Measurements from ENCODE around the gene HBZ. TPM values are rescaled to one million over a fixed set of nuclear protein-coding genes. Genes with fewer than 3 reads are reported as not detected.
"Not testable (repeated sequence)": the region's sequence is repeated elsewhere in the genome, so short reads cannot be mapped to it uniquely, and the experiment has no call there.

Gene HBZ
- total RNA-seq, 1 donor from 2014 or later: not detected

DNA sequence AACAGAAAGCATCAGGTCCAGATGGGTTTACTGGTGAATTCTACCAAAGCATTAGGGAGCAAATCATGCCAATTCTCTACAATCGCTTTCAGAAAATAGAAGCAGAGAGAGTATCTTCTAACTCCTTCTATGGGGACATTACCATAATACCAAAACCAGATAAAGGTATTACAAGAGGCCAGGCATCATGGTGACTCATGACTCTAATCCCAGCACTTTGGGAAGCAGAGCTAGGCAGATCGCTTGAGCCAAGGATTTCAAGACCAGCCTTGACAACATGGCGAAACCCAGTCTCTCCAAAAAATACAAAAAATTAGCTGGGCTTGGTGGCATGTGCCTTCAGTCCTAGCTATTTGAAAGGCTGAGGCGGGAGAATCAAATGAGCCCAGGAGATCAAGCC lies 50.8 kb downstream of the HBZ start:
- Histone ChIP-seq H3K4me1 (no peaks in the 10 kb centered on the region), H3K4me3 (no peak overlapping the region), H3K9me3 (no peaks in the 10 kb centered on the region), H3K27me3 (no peaks in the 10 kb centered on the region), H3K36me3 (peaks cover 4 to 79% of the 10 kb centered on the region in 2 donors), H3K27ac (no peak overlapping the region)
- TF ChIP-seq POLR2A (IDR thresholded peaks at IDR 0.05): no peak
- TF ChIP-seq, protein P1, sequence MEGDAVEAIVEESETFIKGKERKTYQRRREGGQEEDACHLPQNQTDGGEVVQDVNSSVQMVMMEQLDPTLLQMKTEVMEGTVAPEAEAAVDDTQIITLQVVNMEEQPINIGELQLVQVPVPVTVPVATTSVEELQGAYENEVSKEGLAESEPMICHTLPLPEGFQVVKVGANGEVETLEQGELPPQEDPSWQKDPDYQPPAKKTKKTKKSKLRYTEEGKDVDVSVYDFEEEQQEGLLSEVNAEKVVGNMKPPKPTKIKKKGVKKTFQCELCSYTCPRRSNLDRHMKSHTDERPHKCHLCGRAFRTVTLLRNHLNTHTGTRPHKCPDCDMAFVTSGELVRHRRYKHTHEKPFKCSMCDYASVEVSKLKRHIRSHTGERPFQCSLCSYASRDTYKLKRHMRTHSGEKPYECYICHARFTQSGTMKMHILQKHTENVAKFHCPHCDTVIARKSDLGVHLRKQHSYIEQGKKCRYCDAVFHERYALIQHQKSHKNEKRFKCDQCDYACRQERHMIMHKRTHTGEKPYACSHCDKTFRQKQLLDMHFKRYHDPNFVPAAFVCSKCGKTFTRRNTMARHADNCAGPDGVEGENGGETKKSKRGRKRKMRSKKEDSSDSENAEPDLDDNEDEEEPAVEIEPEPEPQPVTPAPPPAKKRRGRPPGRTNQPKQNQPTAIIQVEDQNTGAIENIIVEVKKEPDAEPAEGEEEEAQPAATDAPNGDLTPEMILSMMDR (IDR thresholded peaks at IDR 0.05): no peak
- intact Hi-C loops (cut with DNase I): no loop called here
- DNase-seq (ENCODE audit: extremely low spot score in 2 of 2): no peak

DNA sequence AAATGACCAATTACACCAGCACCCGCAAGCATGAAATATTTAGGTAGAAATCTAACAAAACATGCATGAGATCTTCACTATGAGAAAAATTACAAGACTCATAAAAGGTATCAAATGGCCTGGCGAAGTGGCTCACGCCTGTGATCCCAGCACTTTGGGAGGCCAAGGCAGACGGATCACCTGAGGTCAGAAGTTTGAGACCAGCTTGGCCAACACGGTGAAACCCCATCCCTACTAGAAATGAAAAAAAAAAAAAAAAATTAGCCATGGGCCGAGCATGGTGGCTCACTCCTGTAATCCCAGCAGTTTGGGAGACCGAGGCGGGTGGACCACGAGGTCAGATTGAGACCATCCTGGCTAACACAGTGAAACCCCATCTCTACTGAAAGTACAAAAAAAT lies 51.6 kb downstream of the HBZ start:
- H3K36me3 ChIP-seq: peaks cover 4 to 71% of the 10 kb centered on the region in 2 donors
- H3K4me3 ChIP-seq; H3K4me1 ChIP-seq; intact Hi-C loops (cut with DNase I); DNase-seq (ENCODE audit: extremely low spot score in 2 of 2); H3K9me3 ChIP-seq; H3K27me3 ChIP-seq; H3K27ac ChIP-seq: not testable (repeated sequence)

Small RNA genes lying within 50 kb of the gene (small RNA-seq; reads per million reads assigned to genes)
- gene RF00019: not detected

Other genes starting within 250 kb of the HBZ start
- 12.8 TPM for gene POLR3K, start 99.0 kb upstream of the HBZ start, total RNA-seq
- gene SNRNP25, start 98.8 kb upstream of the HBZ start, total RNA-seq: 15.0 TPM
- gene RHBDF1, start 80.0 kb upstream of the HBZ start, total RNA-seq: 86.9 TPM
- 124 TPM for gene MPG, start 74.4 kb upstream of the HBZ start, total RNA-seq
- 29.2 TPM for gene NPRL3, start 14.0 kb upstream of the HBZ start, total RNA-seq
- gene HBM, start 13.3 kb downstream of the HBZ start, total RNA-seq: not detected
- gene HBA2, start 20.2 kb downstream of the HBZ start, total RNA-seq: 697 TPM
- gene HBA1, start 24.0 kb downstream of the HBZ start, total RNA-seq: 523 TPM
- not detected for gene HBQ1, start 27.8 kb downstream of the HBZ start, total RNA-seq
- gene LUC7L, start 76.8 kb downstream of the HBZ start, total RNA-seq: 79.3 TPM
- 23.3 TPM for gene FAM234A, start 82.2 kb downstream of the HBZ start, total RNA-seq
- gene RGS11, start 123.3 kb downstream of the HBZ start, total RNA-seq: 5.4 TPM
- gene ARHGDIG, start 127.9 kb downstream of the HBZ start, total RNA-seq: not detected
- gene PDIA2, start 130.5 kb downstream of the HBZ start, total RNA-seq: not detected
- 16.9 TPM for gene AXIN1, start 200.1 kb downstream of the HBZ start, total RNA-seq
- gene MRPL28, start 217.9 kb downstream of the HBZ start, total RNA-seq: 96.5 TPM
- gene PGAP6, start 229.3 kb downstream of the HBZ start, total RNA-seq: 38.3 TPM
- gene NME4, start 244.6 kb downstream of the HBZ start, total RNA-seq: 88.6 TPM
- 17.9 TPM for gene DECR2, start 249.2 kb downstream of the HBZ start, total RNA-seq